CD4-positive, alpha-beta T cell treated with Interleukin-15 for 4 hours (primary cell): ENCODE results near the gene GLMP.
A peak's percentile ranks its signal among the peaks of the same experiment; 100 is the strongest.

Experiments
- DNase-seq: peaks from one replicate; pipeline ENCODE4 v3.0.0-alpha.2; 2020; ENCODE audit warnings: low spot score

GLMP gene

DNA sequence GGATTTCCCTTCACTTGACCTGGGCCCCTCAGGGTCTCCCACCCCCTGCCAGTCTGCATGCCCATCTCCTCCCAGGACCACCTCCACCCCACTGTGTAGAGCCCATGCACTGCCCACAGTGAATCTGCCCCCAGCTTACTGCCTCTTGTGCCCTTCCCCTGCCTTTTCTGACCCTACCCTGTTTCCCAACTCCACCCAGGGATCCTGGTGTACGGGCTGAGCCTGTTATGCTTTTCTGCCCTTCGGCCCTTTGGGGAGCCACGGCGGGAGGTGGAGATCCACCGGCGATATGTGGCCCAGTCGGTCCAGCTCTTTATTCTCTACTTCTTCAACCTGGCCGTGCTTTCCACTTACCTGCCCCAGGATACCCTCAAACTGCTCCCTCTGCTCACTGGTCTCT lies 9.4 kb downstream of the GLMP start:
- DNase-seq = no peak

DNA sequence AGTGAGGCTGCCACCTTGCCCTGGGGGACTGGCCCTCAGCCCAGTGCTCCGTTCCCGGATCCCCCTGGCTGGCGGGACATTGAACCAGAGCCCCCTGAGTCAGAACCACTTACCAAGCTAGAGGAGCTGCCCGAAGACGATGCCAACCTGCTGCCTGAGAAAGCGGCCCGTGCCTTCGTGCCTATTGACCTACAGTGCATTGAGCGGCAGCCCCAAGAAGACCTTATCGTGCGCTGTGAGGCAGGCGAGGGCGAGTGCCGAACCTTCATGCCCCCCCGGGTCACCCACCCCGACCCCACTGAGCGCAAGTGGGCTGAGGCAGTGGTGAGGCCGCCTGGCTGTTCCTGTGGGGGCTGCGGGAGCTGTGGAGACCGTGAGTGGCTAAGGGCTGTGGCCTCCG lies 10.0 kb downstream of the GLMP start:
- DNase-seq = no peak

DNA sequence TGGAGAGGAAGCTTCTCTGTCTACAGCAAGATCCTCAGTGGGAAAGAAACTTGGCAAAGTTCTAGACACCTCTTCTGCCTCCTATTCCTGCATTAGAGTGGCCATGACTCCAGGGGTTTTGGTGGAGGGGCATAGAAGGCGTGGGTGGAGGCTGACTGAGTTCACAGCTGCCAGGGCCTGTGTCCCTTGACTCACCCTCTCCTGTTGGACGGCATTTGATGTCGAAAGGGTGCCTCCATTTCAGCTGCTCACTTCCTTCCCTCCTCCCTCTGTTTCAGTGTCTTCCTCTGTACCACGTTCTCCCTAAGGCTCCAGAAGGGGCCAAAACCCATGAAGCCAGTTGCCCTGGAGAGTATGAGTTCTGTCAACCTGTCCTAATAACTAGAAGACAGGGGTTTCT lies 10.7 kb downstream of the GLMP start:
- no peak for DNase-seq

DNA sequence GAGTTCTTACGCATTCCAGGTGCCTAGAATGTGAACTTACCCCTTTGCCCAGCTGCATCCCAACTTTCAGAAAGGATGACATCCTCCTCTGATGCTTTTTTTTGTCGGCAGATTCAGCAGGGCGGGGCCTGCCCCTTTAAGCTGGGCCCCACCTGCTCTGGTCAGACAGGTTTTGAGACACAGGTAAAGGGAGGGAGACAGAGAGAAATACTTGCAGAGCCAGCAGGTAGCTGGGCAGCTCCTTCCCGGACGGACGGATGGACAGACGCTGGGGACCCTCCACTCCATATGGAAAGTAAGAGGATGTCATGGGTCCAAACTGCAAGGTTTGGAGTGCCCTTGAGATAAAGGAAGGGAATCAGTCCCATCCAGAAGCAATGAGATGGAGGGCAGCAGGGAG lies 11.4 kb downstream of the GLMP start, which contains the start of gene TMEM79:
TSS of gene TMEM79 (plus strand) at position 214 of the 400 bp plus-strand sequence. CDS start 902 bp downstream, outside the sequence.
- no peak for DNase-seq

DNA sequence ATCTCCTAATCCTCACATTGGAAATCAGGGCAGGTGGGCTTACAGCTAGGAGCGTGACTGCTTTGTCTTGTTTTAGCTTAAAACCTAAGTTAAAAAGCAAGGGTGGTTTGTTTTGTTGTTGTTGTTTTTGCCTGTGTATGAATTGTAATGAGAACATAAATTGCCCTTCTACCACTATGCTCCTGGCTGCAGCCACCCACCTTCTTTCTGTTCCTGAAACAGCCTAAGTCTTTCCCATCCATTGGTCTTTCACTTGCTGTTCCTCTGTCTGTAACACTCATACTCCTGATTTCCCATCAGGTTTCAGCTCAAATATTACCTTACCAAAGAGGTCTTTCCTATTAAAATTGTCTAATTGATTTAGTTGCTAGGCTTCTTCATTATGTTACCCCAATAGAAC lies 12.0 kb downstream of the GLMP start:
- DNase-seq = no peak

DNA sequence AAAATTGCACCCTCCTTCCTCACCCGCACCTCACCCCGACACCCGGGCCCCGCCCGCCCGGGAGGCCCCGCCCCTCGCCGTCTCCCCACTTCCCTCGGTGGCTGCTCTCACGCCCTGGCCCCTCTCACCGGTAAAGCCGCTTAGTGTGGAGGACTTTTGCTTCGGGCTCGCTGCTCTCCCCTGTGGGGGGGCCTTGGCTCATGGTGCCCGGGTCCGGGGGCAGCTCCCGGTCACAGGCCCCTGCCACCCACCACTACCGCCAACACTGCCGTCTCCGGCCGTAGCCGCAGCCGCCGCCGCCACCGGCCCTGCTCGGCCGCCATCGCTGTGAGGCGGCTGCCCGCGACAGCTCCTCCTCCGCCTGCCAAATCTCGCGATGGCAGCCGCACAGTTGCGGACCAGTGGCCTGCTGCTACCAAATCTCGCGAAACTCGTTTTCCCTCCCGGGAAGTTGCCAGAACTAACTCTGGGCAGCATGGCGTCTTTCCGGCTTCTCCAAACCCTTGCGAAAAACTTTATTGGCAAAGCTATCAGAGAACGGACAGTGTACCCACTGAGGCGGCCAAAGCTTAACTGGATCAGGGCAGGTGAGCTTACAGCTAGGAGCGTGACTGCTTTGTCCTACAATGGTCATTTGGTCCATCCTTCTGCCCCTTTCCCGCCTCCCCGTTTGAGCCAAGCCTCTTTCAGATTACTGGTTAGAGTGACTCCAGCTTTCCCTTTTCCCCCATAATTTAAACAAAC lies 12.8 kb downstream of the GLMP start, which contains the start of gene SMG5:
TSS of gene SMG5 (minus strand) at position 347 of the 744 bp plus-strand sequence. CDS start at position 202, 145 bp downstream.
- DNase-seq = peak; percentile 98

DNA sequence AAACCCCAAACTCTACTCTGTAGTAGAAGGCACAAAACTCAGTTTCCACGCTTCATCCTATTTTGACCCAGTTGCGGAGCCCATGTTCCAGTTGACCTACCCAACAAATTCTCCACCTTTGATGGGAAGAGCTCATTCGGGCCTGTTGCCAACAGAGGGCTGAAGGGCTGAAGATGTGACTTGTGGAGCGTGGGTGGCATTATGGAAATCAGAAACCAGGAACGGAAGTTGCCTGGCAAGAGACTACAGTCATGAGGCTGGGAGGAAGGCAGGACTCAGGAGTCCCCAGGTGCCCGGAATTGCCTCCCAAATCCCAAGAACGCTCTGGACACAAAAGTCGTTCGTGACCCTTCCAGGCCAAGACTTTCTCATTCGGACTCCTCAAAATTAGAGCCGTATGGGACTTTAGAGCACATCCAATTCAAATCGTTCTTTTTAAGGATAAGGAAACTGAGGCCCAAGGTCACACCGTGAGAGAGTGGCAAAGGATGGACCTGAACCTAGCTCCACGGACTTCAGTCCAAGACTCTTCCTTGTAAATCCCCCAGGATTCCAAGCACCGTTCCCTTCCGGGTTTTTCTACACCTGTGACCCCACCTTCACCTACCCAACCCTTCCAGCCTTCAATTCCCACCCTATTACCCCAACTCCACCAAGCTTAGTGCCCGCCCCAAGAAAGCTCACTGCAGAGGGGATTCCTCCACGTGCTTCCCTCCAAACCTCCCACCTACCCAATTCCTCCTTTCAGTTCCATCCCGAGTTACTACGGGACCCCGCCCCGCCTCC lies 13.6 kb downstream of the GLMP start:
- no peak for DNase-seq

DNA sequence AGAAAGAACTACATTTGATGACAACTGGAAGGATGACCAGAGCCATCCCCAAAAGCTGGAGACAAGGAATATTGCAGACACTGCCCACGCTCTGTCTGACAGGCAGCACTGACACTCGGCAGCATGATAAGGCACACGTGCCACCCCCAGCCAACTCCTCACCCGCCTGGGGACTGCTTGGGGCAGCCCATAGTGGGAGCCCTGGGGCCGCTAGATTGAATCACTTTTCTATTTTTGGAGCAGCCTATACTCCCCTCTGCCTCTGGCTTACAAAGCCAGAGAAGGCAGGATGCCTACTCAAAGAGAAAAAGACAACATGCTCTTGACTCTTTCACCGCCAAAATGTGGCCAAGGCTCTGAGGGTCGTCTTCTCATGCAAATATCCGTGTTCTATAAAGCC lies 14.2 kb downstream of the GLMP start:
- peak; percentile 13 for DNase-seq

DNA sequence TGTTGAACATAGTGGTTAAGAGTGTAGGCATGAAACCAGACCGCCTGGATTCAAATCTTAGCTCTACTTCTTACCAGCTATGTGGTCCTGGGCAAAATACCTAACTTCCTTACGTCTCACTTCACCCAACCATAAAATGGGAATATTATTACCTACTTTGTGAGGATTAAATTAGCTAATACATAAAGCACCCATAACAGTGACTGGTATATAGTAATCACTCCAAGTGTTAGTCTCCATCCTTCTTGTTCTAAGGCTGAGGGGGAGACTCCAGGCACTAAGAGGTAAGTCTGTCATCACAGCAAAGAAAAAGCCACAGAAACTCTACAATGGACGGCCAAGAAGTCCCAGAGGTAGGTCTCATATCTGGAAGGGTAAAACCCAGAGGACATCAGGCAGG lies 15.6 kb downstream of the GLMP start:
- no peak for DNase-seq

DNA sequence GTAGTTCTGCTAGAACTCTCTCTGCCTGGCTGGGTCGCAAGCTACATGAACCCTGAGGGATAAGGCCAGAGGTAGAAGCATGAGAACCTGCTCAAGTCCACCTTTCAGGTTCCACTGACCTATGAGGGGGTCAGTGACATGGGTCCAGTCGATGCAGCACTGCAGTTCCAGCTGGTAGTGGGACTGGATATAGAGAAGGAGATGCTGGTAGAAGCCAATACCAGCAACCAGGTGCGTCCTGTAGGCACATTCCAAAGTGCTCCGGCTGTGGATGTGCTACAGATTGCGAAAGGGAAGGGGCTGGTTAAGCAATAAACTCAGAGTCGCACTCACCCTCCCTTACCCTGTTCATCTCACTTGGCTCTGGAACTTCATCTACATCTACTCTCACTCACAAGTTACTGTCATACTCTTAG lies 18.5 kb downstream of the GLMP start:
- DNase-seq = no peak

DNA sequence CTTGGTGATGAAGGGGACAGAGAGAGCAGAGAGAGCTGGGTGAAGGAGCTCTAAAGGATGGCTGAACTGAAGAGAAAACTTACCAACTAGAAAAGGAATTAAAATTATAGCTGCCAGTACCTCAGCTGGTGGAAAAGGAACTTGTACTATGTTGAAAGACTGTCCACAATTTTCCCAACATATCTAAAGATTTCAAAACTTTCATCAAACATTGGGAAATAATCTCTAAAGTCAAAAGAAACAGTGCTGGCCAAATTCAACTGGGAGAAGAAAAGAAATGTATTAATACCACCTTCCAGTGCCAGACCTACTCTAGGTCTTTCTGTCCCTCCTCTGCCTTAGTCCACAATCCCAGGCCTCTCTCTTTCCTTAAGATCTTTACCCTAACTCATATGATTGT lies 18.9 kb downstream of the GLMP start:
- no peak for DNase-seq

DNA sequence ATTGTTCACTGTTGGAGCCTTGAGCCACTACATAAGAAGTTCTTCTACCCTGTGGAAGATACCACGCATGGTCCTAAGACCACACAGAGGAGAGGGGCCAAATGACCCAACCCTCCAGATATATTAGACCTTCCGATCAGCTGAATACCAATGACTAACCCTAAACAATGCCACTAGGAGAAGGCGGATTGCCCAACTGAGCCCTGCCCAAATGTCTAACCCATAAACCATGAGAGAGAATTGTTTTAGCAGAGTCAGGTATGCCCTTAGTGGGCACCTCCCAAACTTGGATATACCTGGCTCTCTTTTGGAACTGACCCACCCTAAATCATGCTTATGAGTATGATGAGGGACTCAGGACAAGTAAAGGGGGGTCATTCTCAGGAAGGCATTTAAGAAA lies 25.2 kb downstream of the GLMP start:
- DNase-seq = no peak

DNA sequence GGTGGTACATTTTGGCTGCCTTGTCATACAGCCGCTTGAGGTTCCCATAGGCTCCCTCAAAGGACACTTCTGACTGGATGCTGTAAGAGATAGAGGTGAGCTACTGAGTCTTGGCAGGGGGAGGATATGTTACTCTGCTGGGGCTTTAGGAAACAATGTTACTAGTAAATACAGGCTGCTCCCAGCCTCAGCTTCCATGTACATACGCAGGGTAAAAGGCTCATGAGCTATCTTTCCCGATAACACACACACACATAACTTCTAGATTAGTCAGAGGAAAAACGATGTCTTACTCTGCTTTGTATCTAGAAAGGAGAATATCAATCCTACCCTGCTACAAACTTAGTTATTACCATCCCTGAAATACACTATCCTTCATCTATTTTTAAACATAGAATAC lies 27.1 kb downstream of the GLMP start:
- no peak for DNase-seq

DNA sequence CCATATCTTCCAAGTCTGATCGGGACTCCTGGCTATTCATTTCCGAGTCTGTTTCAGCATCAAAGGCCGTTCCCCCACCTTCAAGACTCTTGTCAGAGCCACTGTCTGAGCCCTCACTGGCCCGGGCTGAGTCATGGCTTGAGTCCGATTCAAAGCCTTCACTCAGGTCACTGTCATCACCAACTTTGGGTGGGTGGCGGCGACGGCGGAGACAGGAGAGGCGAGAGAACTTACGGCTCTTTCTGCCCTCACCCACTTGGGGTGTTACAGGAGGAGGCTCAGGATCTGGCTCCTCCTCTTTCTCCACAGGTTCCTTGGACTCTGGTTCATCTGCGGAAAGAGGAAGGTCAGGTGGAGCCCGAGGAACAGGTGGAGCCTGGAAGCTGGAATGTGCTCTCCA lies 29.4 kb downstream of the GLMP start:
- DNase-seq = no peak

DNA sequence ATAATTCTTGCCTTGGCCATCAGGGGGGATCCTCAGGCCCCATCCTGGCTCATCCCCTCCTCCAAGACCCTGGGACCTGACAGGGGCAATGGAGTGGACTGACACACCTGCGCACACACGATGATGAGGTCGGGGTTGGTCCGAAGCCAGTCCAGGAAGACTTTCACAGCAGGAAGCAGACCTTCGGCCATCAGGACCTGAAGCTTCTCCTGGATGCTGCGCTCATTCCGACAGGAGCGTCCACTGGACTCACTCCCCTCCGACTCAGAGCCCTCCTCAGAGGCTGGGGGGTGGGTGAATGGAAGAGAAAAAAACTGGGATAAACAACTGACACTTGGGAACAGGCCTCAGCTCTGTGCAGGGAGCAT lies 32.2 kb downstream of the GLMP start:
- DNase-seq = no peak

DNA sequence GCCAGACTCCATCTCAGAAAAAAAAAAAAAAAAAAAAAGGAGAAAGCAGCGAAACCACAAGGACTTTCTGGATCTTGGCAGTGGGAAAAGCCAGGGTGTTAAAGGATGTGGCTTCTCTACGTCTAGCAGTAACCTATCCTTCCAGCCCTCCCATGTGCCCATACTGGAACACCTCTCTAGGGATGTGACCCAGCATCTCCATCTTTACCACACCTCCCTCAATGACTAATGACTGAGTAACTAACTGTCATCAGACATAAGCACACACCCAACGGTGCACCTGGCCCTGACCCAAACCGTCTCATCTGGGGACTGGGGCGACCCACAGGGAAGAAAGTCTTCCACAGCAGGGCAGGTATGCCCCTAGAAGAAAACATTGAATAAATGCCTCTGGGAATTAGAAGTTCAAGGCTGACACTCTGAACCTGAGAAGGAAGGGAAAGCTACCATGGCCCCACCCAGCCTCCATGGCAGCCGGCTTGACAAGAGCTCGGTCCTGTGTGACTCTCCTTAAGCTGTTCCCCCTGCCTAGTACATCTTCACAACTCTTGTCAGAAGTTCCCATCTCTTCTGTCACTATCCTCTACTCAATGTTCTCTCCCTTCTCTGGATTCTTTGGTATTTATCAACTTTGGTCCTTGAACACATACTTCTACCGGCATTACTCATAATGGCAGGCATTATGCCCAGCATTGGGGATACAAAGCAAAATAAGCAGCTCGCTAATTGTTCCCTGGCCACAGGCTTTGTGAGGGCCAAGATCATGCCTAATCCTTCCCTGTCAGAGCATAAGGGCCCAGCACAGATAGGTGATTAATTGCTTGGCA lies 32.8 kb downstream of the GLMP start:
- DNase-seq = no peak

DNA sequence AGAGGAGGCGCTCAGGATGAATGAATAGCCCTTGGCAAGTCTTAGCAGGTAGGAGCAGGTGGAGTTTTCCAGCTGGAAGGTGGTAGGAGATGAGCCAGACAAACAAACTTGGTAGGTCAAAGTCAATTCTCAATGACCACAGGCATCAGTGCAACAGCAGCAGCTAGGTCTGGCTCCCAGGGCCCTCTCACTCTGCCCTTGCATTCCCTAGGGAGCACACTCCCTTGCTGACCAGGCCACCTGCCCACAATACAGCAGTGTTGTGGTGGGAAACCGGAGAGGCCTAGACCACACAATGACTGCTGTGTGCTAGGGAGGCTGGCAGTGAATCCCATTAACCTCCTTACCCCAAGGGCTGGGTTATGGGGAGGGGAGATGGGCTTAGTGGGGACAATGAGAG lies 34.6 kb downstream of the GLMP start:
- no peak for DNase-seq

DNA sequence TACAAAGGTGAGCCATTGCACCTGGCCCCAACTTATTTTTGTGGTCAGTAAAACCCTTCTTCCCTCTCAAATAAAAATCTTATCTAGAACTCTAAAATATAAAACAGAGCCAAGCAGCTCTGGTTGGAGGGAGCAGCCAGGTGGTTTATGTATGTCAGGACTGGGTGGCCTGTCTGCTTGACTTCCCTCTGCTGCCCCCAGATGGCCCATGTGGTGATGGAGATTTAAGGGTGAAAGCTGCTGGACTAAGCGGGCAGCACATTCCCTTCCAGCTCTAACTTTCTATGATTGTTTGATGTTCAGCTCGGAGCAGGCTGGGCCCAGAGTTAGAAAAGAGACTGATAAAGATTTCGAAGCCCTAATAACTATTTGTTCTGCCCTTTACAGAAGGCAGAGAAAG lies 35.7 kb downstream of the GLMP start:
- no peak for DNase-seq

DNA sequence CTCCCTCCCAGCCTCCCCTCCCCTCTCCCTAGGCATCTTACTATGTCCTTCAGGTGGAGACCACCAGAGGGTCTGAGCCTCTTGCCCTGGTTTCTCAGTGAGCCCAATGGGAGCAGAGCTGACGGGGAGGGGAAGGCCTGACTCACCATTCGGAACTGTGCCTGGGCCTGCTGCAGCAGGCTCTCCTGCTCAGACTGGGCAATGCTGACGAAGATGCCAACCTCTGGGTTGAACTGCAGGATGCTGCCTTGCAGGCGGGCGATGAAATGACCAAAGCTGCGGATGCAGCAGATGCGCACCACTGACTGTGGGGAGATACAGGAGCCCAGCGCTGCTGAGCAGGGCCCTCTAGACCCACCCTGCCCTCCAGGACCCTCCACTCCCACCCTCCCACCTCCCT lies 36.6 kb downstream of the GLMP start:
- no peak for DNase-seq

DNA sequence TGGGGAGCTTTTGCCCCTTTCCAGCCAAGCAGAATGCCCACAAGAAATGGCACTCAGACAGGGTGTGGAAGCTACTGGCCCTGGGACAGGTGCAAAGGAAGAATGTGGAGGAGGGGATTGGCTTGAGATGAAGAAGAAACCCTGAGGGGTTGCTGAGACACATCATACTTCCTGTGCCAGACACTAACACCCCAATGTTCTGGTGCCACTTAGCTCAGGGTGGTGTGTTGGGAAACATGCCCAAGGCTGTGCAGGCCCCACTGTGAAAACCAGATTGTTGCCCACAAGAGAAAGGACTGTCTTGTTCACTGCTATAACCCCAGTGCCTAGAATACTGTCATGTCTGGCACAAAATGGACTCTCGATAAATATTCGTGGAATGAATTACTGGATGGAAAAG lies 37.8 kb downstream of the GLMP start:
- no peak for DNase-seq

DNA sequence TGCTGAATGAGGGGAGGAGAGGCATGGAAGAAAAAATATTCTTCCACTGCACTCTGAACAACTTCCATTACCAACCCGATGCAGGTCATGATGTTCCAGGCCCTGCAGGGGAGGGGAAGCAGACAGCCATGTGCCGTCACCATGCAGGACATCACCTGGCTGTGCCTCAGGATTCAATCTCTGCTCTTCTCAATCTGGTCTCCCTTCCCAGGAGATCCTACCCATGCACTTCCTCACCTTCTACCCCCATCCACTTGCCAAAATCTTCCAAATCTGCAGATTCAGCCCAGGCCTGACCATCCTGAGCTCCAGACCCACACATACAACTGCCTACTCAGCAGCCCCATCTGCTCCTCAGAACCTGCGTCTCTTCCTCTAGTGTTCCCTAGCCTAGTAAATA lies 41.8 kb downstream of the GLMP start:
- no peak for DNase-seq

DNA sequence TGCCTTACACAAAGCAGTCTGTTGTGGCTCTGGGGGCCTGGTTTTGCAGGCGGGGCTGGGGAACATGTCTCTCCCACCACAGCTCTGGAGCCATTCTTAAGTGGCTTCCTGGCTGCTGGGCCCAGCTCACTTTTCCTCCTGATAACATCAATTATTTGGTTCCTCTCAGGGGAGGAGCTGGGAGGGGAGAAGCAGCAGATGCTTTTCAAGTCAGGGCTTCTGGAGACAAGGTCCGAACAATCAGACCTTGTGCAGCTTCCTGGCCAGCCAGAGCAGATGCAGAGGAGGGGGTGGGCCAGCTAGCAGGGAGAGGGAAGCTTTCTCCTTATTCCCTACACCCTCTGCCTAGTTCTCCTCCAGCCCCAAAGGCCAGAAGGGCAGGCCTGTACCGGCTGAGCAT lies 44.0 kb downstream of the GLMP start:
- no peak for DNase-seq

DNA sequence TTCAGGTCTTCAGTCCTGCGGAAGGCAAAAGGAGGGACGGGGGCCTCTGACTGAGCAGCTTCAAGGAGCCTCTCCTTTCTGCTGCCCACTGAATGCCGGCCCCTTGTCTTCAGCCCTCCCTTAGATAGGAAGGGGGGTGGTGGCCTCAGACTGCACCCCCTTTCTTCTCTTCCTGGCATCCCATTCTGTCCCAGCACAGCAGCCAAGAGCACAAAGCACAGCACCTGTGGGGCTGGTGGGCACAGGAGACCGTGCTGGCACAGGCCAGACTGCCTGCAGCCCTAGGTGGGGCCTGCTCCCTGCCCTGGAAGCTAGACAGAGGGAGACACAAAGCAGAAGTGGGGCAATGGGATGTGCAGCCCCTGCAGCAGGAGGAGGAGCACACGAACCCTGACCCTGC lies 45.9 kb downstream of the GLMP start:
- DNase-seq = no peak
